ENCODE data around the gene LRMDA. TPM values are rescaled to one million over a fixed set of nuclear protein-coding genes. Genes with fewer than 3 reads are reported as not detected.

Gene LRMDA
- polyA plus RNA-seq, 1 donor (not counting 4 experiments of a cell fraction or from before 2014, with no cell fraction given) = not detected

DNA sequence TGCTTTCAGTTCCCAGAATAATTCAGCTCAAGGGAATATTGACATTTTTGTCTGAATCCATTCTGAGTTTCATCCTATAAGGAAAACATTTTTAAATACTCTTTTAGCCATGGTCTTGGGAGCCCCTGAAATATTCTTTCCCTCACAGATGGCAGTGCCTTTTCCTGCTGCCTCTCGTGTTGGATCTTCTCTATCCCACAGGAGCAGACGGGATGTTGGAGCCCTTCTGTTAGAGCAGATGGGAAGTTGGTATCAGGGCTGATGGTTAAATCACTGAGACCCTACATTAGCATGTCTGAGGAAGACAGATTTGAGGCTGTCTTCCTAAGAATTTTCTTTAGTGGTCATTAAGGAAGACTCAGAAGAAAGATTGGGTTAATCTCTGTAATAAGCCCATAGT, 737.8 kb downstream of the LRMDA start:
- no peak for FAIRE-seq

DNA sequence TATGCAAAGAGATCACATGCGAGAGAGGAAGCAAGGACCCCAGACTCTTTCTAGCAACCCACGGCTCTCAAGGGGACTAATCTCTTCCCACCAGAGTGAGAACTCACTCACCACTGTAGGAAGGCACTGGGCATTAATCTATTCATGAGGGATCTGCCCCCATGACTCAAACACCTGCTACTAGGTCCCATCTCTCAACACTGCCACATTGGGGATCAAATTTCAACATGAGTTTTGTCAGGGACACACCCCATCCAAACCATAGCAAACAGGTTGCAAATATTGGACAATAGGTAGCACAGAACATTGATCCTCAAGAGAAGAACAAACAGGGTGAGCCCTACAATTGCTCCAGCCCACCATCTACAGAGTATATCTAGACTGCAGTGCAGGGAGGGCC, 740.6 kb downstream of the LRMDA start:
- Histone ChIP-seq H2AFZ (ENCODE audit: control insufficient read depth, low read length) (no peak overlapping the region), H4K20me1 (ENCODE audit: control insufficient read depth, extremely low read depth, insufficient read depth, low read length) (no peaks in the 10 kb centered on the region), H3K27ac (ENCODE audit: control insufficient read depth, insufficient read depth, low read length) (no peak overlapping the region), H3K4me3 (ENCODE audit: control insufficient read depth in 2 of 3, extremely low read depth in 1 of 3, insufficient read depth in 2 of 3, low read depth in 1 of 3, low read length in 3 of 3) (no peak overlapping the region), H3K4me1 (ENCODE audit: control insufficient read depth, extremely low read depth, insufficient read depth, low read length) (no peaks in the 10 kb centered on the region), H3K9ac (ENCODE audit: control insufficient read depth, extremely low read depth, insufficient read depth, low read length) (no peak overlapping the region), H3K27me3 (ENCODE audit: control insufficient read depth, extremely low read depth, insufficient read depth, low read length) (no peaks in the 10 kb centered on the region), H3K79me2 (ENCODE audit: control insufficient read depth, insufficient read depth, low read length) (no peaks in the 10 kb centered on the region), H3K4me2 (ENCODE audit: control insufficient read depth, extremely low read depth, insufficient read depth, low read depth, low read length) (no peak overlapping the region), H3K36me3 (ENCODE audit: control insufficient read depth in 2 of 2, extremely low read depth in 1 of 2, insufficient read depth in 2 of 2, low read length in 2 of 2) (no peaks in the 10 kb centered on the region), H3K9me1 (ENCODE audit: control insufficient read depth, extremely low read depth, insufficient read depth, low read length) (no peaks in the 10 kb centered on the region), H3K9me3 (ENCODE audit: control insufficient read depth, low read depth, low read length) (no peaks in the 10 kb centered on the region)
- no peak for TF ChIP-seq EZH2 (IDR thresholded peaks at IDR 0.05; ENCODE audit: low read length)
- TF ChIP-seq, protein P1, sequence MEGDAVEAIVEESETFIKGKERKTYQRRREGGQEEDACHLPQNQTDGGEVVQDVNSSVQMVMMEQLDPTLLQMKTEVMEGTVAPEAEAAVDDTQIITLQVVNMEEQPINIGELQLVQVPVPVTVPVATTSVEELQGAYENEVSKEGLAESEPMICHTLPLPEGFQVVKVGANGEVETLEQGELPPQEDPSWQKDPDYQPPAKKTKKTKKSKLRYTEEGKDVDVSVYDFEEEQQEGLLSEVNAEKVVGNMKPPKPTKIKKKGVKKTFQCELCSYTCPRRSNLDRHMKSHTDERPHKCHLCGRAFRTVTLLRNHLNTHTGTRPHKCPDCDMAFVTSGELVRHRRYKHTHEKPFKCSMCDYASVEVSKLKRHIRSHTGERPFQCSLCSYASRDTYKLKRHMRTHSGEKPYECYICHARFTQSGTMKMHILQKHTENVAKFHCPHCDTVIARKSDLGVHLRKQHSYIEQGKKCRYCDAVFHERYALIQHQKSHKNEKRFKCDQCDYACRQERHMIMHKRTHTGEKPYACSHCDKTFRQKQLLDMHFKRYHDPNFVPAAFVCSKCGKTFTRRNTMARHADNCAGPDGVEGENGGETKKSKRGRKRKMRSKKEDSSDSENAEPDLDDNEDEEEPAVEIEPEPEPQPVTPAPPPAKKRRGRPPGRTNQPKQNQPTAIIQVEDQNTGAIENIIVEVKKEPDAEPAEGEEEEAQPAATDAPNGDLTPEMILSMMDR (optimal IDR thresholded peaks at IDR 0.05 in 1 of 3, IDR thresholded peaks at IDR 0.05 in 1 of 3, conservative IDR thresholded peaks at IDR 0.05 in 1 of 3; ENCODE audit: extremely low read depth in 1 of 3, insufficient read depth in 2 of 3, low read length in 3 of 3) = no peak
- no peak for DNase-seq (ENCODE audit: low read depth, low spot score)
- FAIRE-seq = no peak
- dilution Hi-C loops (cut with MboI; ENCODE audit: extremely low pct_ligation_motif_present, low sequenced_read_pairs) = no loop called here

More for the DNA sequence above, 737.8 kb downstream of the LRMDA start:
- no peaks in the 10 kb centered on the region for H3K79me2 ChIP-seq (ENCODE audit: control insufficient read depth, insufficient read depth, low read length)
- no peak overlapping the region for H3K4me3 ChIP-seq (ENCODE audit: control insufficient read depth in 2 of 3, extremely low read depth in 1 of 3, insufficient read depth in 2 of 3, low read depth in 1 of 3, low read length in 3 of 3)
- H3K4me2 ChIP-seq (ENCODE audit: control insufficient read depth, extremely low read depth, insufficient read depth, low read depth, low read length) = no peak overlapping the region
- H3K9me1 ChIP-seq (ENCODE audit: control insufficient read depth, extremely low read depth, insufficient read depth, low read length) = no peaks in the 10 kb centered on the region
- H3K36me3 ChIP-seq (ENCODE audit: control insufficient read depth in 2 of 2, extremely low read depth in 1 of 2, insufficient read depth in 2 of 2, low read length in 2 of 2) = no peaks in the 10 kb centered on the region
- no peak for TF ChIP-seq EZH2 (IDR thresholded peaks at IDR 0.05; ENCODE audit: low read length)
- no peak overlapping the region for H3K27ac ChIP-seq (ENCODE audit: control insufficient read depth, insufficient read depth, low read length)
- no peak for DNase-seq (ENCODE audit: low read depth, low spot score)
- H3K9ac ChIP-seq (ENCODE audit: control insufficient read depth, extremely low read depth, insufficient read depth, low read length) = no peak overlapping the region
- H2AFZ ChIP-seq (ENCODE audit: control insufficient read depth, low read length) = no peak overlapping the region
- no peaks in the 10 kb centered on the region for H4K20me1 ChIP-seq (ENCODE audit: control insufficient read depth, extremely low read depth, insufficient read depth, low read length)
- no peaks in the 10 kb centered on the region for H3K4me1 ChIP-seq (ENCODE audit: control insufficient read depth, extremely low read depth, insufficient read depth, low read length)
- dilution Hi-C loops (cut with MboI; ENCODE audit: extremely low pct_ligation_motif_present, low sequenced_read_pairs) = no loop called here
- H3K9me3 ChIP-seq (ENCODE audit: control insufficient read depth, low read depth, low read length) = no peaks in the 10 kb centered on the region
- H3K27me3 ChIP-seq (ENCODE audit: control insufficient read depth, extremely low read depth, insufficient read depth, low read length) = no peaks in the 10 kb centered on the region

DNA sequence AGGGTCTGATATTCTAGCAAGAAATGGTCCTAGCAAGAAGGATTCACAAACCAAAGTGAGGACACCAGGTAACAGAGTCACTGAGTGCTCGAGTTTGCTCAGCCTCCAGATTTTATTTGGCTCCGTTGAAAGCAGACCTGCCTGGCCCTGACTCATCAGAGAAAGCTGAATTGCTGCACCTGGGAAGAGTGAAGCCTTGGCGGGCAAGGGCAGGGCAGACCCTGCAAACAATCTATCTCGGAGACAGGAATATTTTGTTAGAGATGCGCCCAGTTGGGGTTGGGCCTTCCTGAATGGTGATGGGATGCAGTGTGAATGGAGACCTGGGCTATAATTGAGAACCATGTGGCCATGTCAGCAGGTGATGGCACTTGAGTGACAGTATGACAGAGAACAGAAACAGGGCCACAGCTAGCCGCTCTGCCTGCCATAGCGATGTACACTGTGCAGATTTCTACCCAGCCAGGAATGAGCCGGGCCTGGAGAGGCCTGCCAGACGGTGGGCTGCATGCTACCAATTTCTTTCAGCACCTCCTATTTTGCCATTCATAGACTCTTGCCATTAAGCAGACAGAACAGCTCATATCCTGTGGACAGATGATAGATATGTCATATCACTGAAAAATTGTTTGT, 744.2 kb downstream of the LRMDA start:
- FAIRE-seq (no peak), DNase-seq (ENCODE audit: low read depth, low spot score) (no peak)

More for the DNA sequence above, 744.2 kb downstream of the LRMDA start:
- H3K9me1 ChIP-seq (ENCODE audit: control insufficient read depth, extremely low read depth, insufficient read depth, low read length) = no peaks in the 10 kb centered on the region
- H3K4me3 ChIP-seq (ENCODE audit: control insufficient read depth in 2 of 3, extremely low read depth in 1 of 3, insufficient read depth in 2 of 3, low read depth in 1 of 3, low read length in 3 of 3) = no peak overlapping the region
- no peaks in the 10 kb centered on the region for H3K27me3 ChIP-seq (ENCODE audit: control insufficient read depth, extremely low read depth, insufficient read depth, low read length)
- H4K20me1 ChIP-seq (ENCODE audit: control insufficient read depth, extremely low read depth, insufficient read depth, low read length) = no peaks in the 10 kb centered on the region
- TF ChIP-seq, protein P1 (optimal IDR thresholded peaks at IDR 0.05 in 1 of 3, IDR thresholded peaks at IDR 0.05 in 1 of 3, conservative IDR thresholded peaks at IDR 0.05 in 1 of 3; ENCODE audit: extremely low read depth in 1 of 3, insufficient read depth in 2 of 3, low read length in 3 of 3) = no peak
- no peak for TF ChIP-seq EZH2 (IDR thresholded peaks at IDR 0.05; ENCODE audit: low read length)
- no peaks in the 10 kb centered on the region for H3K36me3 ChIP-seq (ENCODE audit: control insufficient read depth in 2 of 2, extremely low read depth in 1 of 2, insufficient read depth in 2 of 2, low read length in 2 of 2)
- H3K4me1 ChIP-seq (ENCODE audit: control insufficient read depth, extremely low read depth, insufficient read depth, low read length) = no peaks in the 10 kb centered on the region
- no peak overlapping the region for H3K27ac ChIP-seq (ENCODE audit: control insufficient read depth, insufficient read depth, low read length)
- H2AFZ ChIP-seq (ENCODE audit: control insufficient read depth, low read length) = no peak overlapping the region
- H3K4me2 ChIP-seq (ENCODE audit: control insufficient read depth, extremely low read depth, insufficient read depth, low read depth, low read length) = no peak overlapping the region
- dilution Hi-C loops (cut with MboI; ENCODE audit: extremely low pct_ligation_motif_present, low sequenced_read_pairs) = no loop called here
- no peaks in the 10 kb centered on the region for H3K9me3 ChIP-seq (ENCODE audit: control insufficient read depth, low read depth, low read length)
- H3K79me2 ChIP-seq (ENCODE audit: control insufficient read depth, insufficient read depth, low read length) = no peaks in the 10 kb centered on the region
- H3K9ac ChIP-seq (ENCODE audit: control insufficient read depth, extremely low read depth, insufficient read depth, low read length) = no peak overlapping the region

All from keratinocyte (primary cell).